A549 treated with dexamethasone at 1 μM for 4 hours (cell line): ENCODE results near the gene SNX17. TPM values are rescaled to one million over a fixed set of nuclear protein-coding genes. Genes with fewer than 3 reads are reported as not detected.

Source experiments
- total RNA-seq: library from RNA; stranded (reverse); fragments of 200-300 nt; extraction: Qiagen RNA extraction; gene quantifications from 5 replicates; pipeline ENCODE4 v1.2.3, GENCODE V29; 2022

SNX17 gene, protein sequence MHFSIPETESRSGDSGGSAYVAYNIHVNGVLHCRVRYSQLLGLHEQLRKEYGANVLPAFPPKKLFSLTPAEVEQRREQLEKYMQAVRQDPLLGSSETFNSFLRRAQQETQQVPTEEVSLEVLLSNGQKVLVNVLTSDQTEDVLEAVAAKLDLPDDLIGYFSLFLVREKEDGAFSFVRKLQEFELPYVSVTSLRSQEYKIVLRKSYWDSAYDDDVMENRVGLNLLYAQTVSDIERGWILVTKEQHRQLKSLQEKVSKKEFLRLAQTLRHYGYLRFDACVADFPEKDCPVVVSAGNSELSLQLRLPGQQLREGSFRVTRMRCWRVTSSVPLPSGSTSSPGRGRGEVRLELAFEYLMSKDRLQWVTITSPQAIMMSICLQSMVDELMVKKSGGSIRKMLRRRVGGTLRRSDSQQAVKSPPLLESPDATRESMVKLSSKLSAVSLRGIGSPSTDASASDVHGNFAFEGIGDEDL
- 124 to 133 TPM (median 128 TPM) in 5 replicates for total RNA-seq

DNA sequence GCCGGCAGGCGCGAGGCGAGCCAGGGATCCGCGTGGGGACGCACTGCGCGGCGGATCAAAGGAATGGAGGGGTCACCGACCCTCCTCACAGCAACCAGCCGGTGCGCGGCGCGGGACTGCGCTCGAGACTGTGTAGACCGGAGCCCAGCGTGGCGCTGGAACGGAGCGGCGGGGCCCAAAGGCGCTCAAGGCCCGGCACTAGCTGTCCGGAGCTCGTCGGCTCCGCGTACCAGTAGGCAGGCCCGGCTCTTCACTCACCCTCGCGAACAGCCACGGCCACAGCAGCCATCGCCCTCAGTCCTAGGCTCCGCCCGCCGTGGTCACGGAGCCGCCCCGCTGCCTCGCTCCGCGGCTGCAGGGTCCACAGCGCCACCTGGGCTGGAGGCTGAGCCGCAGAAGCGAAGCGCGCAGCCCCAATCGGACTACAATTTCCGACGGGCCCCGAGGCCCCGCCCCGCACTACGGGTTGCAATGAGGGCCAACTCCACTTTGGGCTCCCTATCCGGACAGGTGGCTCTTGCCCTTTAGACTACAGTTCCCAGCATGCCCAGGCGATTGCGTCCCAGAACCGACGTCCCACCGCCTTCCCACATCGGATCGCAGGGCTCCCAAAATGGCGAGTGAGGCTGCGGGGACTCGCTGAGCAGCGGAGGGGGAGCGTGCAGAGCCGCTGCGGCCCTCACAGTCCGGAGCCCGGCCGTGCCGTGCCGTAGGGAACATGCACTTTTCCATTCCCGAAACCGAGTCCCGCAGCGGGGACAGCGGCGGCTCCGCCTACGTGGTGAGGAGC, at the start of gene SNX17, which contains the start of gene EIF2B4:
Gene SNX17, plus strand, starts transcription at position 591 of the 790 bp plus-strand sequence. Its CDS starts 128 bp downstream, at position 719.
Gene EIF2B4, minus strand, starts transcription at position 313 of the 790 bp plus-strand sequence. Its CDS starts 24 bp downstream, at position 289.

DNA sequence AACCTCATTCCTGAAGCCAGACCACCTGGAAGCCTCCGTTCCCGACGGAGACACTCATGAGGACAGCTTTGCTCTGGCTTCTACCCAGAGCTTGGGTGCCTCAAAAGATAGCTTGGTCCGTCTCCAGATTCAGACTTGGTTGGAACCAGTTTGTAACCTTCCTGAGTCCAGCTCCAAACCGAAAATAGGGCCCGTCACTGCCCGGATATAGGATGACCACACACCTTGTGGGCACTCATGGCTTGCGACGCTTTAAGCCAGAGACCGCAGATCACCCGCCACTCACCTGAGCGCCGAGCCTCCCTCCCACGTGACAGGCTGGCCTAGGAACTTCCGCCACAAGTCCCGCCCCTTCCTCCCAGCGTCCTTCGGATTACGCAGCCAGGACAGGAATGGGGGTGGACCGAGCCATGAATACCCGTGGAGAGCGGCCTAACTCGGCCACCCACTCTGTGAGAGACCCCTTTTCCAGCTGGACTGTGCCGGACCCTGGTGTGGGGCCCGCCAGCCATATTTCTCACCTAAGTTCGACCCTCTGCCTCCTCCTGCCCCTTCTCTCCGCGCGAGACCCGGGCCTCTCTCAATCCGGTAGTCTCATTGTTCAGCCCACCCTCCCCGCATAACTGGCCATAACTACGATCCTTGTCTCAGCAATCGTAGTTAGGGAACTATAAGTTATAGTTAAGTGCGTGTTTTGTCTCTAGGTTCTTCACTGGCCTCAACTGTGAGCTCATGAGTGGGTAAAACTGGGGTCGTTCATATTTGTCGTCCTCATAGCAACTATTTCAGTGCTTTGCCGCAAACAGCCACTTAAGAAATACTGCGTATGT, 47.4 kb upstream of the SNX17 start, which contains the start of gene MPV17:
Gene MPV17, minus strand, starts transcription at position 332 of the 830 bp plus-strand sequence. CDS start 580 bp downstream, outside the sequence.

DNA sequence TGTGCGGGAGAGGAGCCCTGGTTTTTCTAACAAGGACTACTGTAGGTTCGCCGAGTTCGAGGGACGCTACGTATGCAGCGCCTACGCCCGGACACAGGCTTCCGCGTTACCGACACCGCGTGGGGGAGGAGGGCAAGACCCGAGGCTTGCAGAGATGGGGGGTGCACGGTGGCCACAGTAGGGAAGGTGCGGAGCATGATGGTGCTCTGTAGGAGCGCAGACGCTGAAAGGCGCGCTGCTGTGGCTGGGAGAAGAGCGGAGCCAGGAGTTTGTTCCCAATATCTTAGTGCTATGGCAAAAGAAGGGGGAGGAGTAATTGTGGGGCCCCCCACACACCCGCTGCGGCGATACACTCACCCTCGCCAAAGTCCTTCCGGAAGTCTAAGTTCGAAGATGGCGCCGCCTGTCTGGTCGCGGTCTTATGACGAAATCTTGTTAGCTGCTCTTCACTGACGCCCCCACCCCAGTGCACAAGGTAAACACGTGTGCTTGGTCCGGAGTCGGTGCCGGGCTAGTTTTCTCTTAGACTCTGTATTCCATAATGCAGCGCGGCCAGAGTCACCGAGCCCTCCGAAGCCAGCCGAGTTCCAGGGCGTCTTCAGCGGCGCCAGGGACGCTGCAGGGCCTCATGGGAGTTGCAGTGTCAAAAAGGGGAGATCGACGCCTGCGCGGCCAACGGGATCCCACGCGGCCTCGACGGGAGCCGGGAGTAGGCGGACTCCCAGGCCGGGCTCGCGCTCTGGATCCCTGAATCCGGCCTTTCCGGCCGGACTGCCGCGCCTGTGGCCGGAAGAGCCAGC, 13.8 kb upstream of the SNX17 start, which contains the start of gene GTF3C2:
Gene GTF3C2, minus strand, starts transcription at position 383 of the 800 bp plus-strand sequence. CDS start 13,210 bp downstream, outside the sequence.

DNA sequence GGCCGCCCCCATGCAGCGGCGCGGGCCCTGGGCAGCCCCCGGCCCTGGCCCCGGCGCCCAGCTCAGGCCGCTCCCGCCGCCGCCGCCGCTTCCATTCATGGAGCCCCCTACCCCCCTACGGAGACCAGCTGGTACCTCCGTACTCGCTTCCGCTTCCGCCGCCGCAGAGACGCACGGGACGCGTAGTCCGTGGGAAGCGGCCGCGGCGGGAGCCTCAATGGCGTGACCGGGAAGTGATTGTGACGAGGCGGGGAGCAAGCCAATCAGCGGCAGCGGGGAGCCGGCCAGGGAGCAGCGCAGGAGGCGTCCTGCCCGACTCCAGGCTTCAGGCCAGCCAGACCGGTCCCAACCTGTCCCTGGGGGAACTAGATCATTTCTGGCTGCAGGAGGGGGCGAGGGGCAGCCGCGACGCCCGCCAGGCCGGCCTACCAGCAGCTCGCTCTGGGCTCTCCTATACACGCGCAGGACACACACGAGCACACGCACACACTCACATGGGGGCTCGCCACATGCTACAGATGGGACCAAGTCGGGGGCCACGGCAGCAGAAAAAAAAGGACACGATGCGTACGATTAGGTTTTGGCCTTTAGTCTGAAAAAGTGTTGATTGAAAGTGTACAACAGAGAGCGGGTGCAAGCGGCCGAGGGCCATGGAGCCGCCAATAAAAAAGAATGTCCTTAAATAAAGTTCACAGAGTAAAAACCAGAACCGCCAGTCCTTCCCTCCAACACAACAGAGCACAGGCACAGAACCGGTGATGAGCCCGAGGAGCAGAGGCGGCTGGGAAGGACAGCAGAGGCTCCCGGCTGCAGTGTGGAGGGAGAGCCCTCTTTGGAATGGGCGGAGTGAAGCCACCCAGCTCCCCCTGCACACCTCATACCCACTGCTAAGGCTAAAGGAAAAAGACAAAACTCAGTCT, 10.5 kb downstream of the SNX17 start, which contains the start of gene ZNF513:
Gene ZNF513, minus strand, starts transcription at position 109 of the 920 bp plus-strand sequence. CDS start 208 bp downstream, outside the sequence.

DNA sequence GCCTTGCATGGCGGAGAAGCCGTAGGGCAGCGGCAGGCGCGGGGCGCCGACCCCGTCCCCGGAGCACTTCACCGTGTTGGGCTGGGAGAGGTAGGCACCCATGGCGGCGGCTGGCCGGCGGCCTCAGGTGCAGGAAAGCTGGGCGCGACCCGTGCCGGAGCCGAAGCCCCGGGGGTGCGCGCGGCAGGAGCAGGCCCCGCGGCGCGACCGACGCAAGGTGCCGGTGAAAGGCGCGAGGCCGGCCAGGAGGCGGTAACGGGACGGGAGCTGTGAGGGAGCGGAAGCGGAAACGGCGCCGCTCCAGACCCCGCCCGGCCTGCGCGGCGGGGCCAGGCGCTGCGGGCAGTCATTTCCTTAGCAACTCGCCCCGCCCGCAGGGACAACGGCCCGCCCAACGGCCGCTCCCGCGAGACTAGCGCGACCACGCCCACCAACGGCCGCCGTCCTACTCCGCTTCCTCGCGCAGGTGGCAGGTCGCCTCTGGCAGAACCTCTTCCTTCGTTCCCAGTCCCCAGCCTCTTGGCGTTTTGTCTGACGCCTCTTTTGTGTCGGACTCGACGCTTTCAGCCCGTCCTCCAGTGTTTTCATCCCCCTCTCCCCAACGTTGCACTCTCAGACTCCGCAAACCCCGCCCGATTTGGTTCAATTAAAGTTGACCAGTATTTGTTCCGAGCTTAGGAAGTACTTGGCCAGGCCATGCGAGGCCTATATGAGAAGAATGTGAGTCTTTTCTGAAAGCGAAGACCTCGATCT, 39.1 kb downstream of the SNX17 start, which contains the start of gene PPM1G:
Gene PPM1G, minus strand, starts transcription at position 271 of the 753 bp plus-strand sequence. Its CDS starts 169 bp downstream, at position 102.

Other genes with a start within 250 kb of the SNX17 start
- gene ABHD1, start 246.8 kb upstream of the SNX17 start, total RNA-seq: 0.50 to 1.8 TPM (median 1.5 TPM) in 5 replicates
- gene PREB, start 236.0 kb upstream of the SNX17 start, total RNA-seq: 41.9 to 59.1 TPM (median 55.6 TPM) in 5 replicates
- gene PRR30, start 231.2 kb upstream of the SNX17 start, total RNA-seq: not detected in 5 replicates
- gene TCF23, start 221.6 kb upstream of the SNX17 start, total RNA-seq: not detected in 5 replicates
- gene ATRAID, start 158.6 kb upstream of the SNX17 start, total RNA-seq: 203 to 224 TPM (median 205 TPM) in 5 replicates
- gene SLC5A6, start 158.3 kb upstream of the SNX17 start, total RNA-seq: 63.3 to 67.2 TPM (median 66.7 TPM) in 5 replicates
- 46.1 to 66.1 TPM (median 64.5 TPM) in 5 replicates for gene CAD, start 153.2 kb upstream of the SNX17 start, total RNA-seq
- gene SLC30A3, start 107.6 kb upstream of the SNX17 start, total RNA-seq: 1.8 to 3.4 TPM (median 3.3 TPM) in 5 replicates
- gene DNAJC5G, start 95.2 kb upstream of the SNX17 start, total RNA-seq: not detected in 5 replicates
- 0.67 to 1.2 TPM (median 0.81 TPM) in 5 replicates for gene TRIM54, start 88.2 kb upstream of the SNX17 start, total RNA-seq
- 0.63 to 2.5 TPM (median 1.7 TPM) in 5 replicates for gene UCN, start 62.2 kb upstream of the SNX17 start, total RNA-seq
- 76.2 to 97.2 TPM (median 87.4 TPM) in 5 replicates for gene MPV17, start 47.5 kb upstream of the SNX17 start, total RNA-seq
- gene GTF3C2, start 13.9 kb upstream of the SNX17 start, total RNA-seq: 57.2 to 68.7 TPM (median 63.7 TPM) in 5 replicates
- 51.5 to 60.8 TPM (median 57.1 TPM) in 5 replicates for gene EIF2B4, start 278 bp upstream of the SNX17 start, total RNA-seq
- 11.5 to 15.4 TPM (median 13.4 TPM) in 5 replicates for gene ZNF513, start 10.1 kb downstream of the SNX17 start, total RNA-seq
- 152 to 176 TPM (median 176 TPM) in 5 replicates for gene PPM1G, start 39.0 kb downstream of the SNX17 start, total RNA-seq
- gene NRBP1, start 58.0 kb downstream of the SNX17 start, total RNA-seq: 119 to 140 TPM (median 133 TPM) in 5 replicates
- 0.39 to 0.87 TPM (median 0.45 TPM) in 5 replicates for gene KRTCAP3, start 71.8 kb downstream of the SNX17 start, total RNA-seq
- gene IFT172, start 119.1 kb downstream of the SNX17 start, total RNA-seq: 6.0 to 9.0 TPM (median 7.5 TPM) in 5 replicates
- gene FNDC4, start 124.6 kb downstream of the SNX17 start, total RNA-seq: 3.8 to 5.3 TPM (median 4.5 TPM) in 5 replicates
- 0.13 to 0.20 TPM (median 0.13 TPM) in 5 replicates for gene GCKR, start 126.2 kb downstream of the SNX17 start, total RNA-seq
- gene ZNF512, start 212.4 kb downstream of the SNX17 start, total RNA-seq: 18.2 to 21.6 TPM (median 19.3 TPM) in 5 replicates